OCI-LY3 (cell line): ENCODE results near the gene SPAG6.

Source experiments
- EZH2phosphoT487 ChIP-seq: fragments of 200-600 bp; shearing (Covaris generic); IDR thresholded peaks from 2 replicates; pipeline ENCODE4 v1.6.1; 2018; ENCODE audit warnings: antibody characterized with exemption, mixed run types, low read depth
- TF ChIP-seq, protein P1 (sequence below): fragments of 200-600, 300-600 bp; sonication (generic); IDR thresholded peaks from 2 replicates; pipeline ENCODE4 v1.5.1; 2014; ENCODE audit warnings: antibody characterized with exemption, low read length, low read depth

- TF ChIP-seq, protein P1, sequence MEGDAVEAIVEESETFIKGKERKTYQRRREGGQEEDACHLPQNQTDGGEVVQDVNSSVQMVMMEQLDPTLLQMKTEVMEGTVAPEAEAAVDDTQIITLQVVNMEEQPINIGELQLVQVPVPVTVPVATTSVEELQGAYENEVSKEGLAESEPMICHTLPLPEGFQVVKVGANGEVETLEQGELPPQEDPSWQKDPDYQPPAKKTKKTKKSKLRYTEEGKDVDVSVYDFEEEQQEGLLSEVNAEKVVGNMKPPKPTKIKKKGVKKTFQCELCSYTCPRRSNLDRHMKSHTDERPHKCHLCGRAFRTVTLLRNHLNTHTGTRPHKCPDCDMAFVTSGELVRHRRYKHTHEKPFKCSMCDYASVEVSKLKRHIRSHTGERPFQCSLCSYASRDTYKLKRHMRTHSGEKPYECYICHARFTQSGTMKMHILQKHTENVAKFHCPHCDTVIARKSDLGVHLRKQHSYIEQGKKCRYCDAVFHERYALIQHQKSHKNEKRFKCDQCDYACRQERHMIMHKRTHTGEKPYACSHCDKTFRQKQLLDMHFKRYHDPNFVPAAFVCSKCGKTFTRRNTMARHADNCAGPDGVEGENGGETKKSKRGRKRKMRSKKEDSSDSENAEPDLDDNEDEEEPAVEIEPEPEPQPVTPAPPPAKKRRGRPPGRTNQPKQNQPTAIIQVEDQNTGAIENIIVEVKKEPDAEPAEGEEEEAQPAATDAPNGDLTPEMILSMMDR, result no peak
- TF ChIP-seq EZH2phosphoT487, result no peak
These were observed 90.4 kb downstream of the SPAG6 start for GRCh38 chr10:22435650-22436049.
